Upper lobe of right lung (tissue), 1 donor: ENCODE measurements around the gene TYMP. TPM values are rescaled to one million over a fixed set of nuclear protein-coding genes. Genes with fewer than 3 reads are reported as not detected.

Experiments used
- ATAC-seq: fragments of 200-7000 bp; cut with Tn5 transposase; one replicate; pipeline ENCODE4 v1.9.1; 2020; ENCODE audit warnings: mild to moderate bottlenecking, moderate library complexity
- DNase-seq: peaks from one replicate; pipeline ENCODE4 v3.0.0-alpha.2; 2020
- H3K27ac ChIP-seq: fragments of 200-600 bp; one replicate; pipeline ENCODE4 v1.8.0; 2022
- H3K27me3 ChIP-seq: fragments of 200-600 bp; one replicate; pipeline ENCODE4 v1.8.0; 2022; ENCODE audit warnings: mild to moderate bottlenecking
- H3K36me3 ChIP-seq: fragments of 200-600 bp; one replicate; pipeline ENCODE4 v1.8.0; 2022
- H3K4me1 ChIP-seq: fragments of 200-600 bp; one replicate; pipeline ENCODE4 v1.8.0; 2022
- H3K4me3 ChIP-seq: fragments of 200-600 bp; one replicate; pipeline ENCODE4 v1.8.0; 2022; ENCODE audit warnings: mild to moderate bottlenecking
- H3K9me3 ChIP-seq: fragments of 200-600 bp; one replicate; pipeline ENCODE4 v1.8.0; 2022
- intact Hi-C: fragments of 100-400 bp; cut with DNase I; formaldehyde crosslinking; loops from one replicate; pipeline ENCODE4 v1.11.0; 2022
- total RNA-seq: library from RNA; stranded (reverse); fragmentation: NEBNext Ultra II Directional; extraction: Animal tissue kit (Norgen Biotek cat#: 25700); gene quantifications from one replicate; pipeline ENCODE4 v1.2.1, GENCODE V29; 2021
- TF ChIP-seq, protein P1 (sequence below): fragments of 200-600 bp; IDR thresholded peaks from one replicate; pipeline ENCODE4 v1.8.0; 2022; ENCODE audit warnings: antibody characterized with exemption
- donor health status: DM: no; HTN: yes; CAD: no; lungs with severe emphysema.

TYMP gene
- total RNA-seq, 1 donor from 2014 or later: 122 TPM

DNA sequence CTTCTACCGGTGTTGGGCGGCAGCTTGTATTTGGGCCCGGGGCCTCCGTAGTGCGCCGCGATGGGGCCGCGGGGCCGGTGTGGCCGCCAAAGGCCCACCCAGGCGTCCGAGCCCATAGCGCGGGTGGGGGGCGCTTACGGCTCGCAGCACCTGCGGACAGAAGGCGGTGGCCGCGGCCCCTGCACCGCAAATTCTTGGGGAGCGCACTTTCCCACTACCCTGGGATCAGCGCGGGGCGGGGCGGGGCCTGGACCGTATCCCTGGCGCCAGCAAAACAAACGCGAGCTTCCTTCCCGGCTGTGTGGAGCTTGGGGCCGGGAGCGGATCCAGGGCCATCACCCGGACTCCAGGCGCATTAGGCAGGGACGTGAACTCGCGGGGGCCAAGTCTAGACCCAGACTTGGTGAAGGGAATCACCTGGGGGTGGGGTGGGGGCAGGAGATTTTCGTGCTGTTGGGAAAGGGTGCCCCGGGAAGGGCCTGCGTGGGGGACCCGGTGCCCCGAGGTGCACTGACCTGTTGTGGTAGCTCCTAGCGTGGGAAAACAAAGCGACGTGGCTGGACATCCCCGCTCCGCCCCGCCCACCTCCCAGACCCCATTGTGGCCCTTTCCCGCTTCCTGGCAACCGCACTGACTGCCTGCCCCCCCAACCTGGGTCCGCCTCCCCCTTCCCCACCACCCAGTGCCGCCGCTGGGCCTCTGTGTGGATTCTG lies 2.3 kb upstream of the TYMP start:
- H3K27me3 ChIP-seq: no peaks in the 10 kb centered on the region
- intact Hi-C loops: no loop called here
- peaks cover 51% of the 10 kb centered on the region for H3K4me1 ChIP-seq
- no peaks in the 10 kb centered on the region for H3K9me3 ChIP-seq
- DNase-seq: peak; percentile 94
- no peaks in the 10 kb centered on the region for H3K36me3 ChIP-seq
- H3K27ac ChIP-seq: peak overlapping the region; percentile 99
- peak; percentile 43 for ATAC-seq
- TF ChIP-seq, protein P1, sequence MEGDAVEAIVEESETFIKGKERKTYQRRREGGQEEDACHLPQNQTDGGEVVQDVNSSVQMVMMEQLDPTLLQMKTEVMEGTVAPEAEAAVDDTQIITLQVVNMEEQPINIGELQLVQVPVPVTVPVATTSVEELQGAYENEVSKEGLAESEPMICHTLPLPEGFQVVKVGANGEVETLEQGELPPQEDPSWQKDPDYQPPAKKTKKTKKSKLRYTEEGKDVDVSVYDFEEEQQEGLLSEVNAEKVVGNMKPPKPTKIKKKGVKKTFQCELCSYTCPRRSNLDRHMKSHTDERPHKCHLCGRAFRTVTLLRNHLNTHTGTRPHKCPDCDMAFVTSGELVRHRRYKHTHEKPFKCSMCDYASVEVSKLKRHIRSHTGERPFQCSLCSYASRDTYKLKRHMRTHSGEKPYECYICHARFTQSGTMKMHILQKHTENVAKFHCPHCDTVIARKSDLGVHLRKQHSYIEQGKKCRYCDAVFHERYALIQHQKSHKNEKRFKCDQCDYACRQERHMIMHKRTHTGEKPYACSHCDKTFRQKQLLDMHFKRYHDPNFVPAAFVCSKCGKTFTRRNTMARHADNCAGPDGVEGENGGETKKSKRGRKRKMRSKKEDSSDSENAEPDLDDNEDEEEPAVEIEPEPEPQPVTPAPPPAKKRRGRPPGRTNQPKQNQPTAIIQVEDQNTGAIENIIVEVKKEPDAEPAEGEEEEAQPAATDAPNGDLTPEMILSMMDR: no peak
- peak overlapping the region; percentile 72 for H3K4me3 ChIP-seq

DNA sequence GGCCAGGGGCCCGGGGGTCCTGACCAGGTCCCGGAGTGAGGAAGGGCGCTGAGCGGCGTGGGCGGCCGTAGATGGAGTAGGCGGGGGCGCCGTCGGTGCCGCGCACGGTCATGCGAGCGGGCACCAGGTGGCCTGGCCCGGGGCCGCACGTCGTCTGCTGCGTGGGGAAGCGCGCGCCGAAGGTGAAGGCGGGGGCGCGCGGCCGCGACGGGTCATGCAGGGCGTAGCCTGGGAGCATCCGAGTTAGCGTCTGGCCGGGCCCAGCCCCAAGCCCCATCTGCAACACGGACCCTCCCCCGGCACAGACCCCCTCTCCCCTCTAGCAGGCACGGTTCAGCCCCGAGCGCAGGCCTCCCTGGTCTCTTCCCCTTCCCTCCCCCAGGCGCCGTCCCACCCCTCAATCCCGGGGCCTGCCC lies 1.7 kb upstream of the TYMP start:
- TF ChIP-seq, protein P1: no peak

DNA sequence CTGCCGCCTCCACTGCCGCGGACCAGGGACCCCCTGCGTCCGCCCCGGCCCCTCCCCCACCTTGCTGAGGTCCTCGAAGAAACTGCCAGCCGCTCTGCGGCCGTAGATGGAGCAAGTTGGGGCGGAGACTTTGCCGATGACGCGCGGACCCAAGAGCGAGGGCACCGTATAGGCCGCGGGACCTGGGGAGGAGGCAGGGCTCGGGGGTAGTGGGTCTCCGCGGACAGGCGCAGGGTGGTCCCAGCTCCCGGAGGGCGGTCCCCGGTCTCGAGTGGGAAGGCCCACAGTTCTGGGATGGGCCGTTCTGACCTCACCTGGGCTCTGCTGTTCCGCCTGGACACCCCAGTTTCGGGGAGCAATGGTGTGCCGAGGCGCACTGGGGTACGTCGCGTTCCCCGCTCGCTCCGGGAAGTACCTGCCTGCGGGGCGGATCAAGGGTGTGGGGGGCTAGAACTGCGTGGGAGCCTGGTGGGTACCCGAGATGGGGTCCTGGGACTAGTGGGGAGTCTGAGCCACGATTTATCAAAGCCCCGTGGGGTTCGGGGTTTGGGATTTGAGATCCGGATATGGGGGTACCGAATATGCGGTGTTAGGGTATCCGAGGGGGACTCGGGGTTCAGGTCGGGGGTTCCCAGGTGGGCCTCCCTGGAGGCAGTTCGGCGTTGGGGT lies 1.2 kb upstream of the TYMP start:
- TF ChIP-seq, protein P1: no peak
- intact Hi-C loops: no loop called here
- no peaks in the 10 kb centered on the region for H3K36me3 ChIP-seq

More for the DNA sequence above, 1.7 kb upstream of the TYMP start:
- Histone ChIP-seq H3K4me3 (peak overlapping the region; percentile 72), H3K9me3 (no peaks in the 10 kb centered on the region), H3K27me3 (no peaks in the 10 kb centered on the region), H3K4me1 (peaks cover 56% of the 10 kb centered on the region), H3K36me3 (no peaks in the 10 kb centered on the region), H3K27ac (peak overlapping the region; percentile 99)
- peak; percentile 58 for ATAC-seq
- peak; percentile 93 for DNase-seq
- intact Hi-C loops: no loop called here

DNA sequence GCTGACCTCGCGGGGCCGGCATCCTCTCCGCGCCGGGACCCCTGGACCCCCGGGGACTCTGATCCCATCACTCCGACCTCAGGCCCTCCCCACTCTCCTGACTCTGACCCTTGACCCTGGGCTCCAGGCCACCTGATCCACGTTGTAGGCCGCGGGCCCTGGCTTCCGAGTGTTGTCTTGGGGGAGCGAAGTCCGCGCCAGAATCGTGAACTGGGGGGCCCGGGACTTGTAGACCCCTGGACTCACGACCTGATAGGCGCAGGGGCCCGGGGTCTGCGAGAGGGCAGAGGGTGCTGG lies 716 bp upstream of the TYMP start:
- peaks cover 57% of the 10 kb centered on the region for H3K4me1 ChIP-seq
- ATAC-seq (no peak), DNase-seq (no peak)
- no peaks in the 10 kb centered on the region for H3K27me3 ChIP-seq
- H3K27ac ChIP-seq: peak overlapping the region; percentile 99
- intact Hi-C loops: no loop called here
- peak overlapping the region; percentile 72 for H3K4me3 ChIP-seq
- TF ChIP-seq, protein P1: no peak
- no peaks in the 10 kb centered on the region for H3K36me3 ChIP-seq
- H3K9me3 ChIP-seq: no peaks in the 10 kb centered on the region

More for the DNA sequence above, 1.2 kb upstream of the TYMP start:
- Histone ChIP-seq H3K27ac (peak overlapping the region; percentile 99), H3K9me3 (no peaks in the 10 kb centered on the region), H3K4me1 (peaks cover 57% of the 10 kb centered on the region), H3K27me3 (no peaks in the 10 kb centered on the region), H3K4me3 (peak overlapping the region; percentile 72)
- ATAC-seq (peak; percentile 62), DNase-seq (peak; percentile 98)

DNA sequence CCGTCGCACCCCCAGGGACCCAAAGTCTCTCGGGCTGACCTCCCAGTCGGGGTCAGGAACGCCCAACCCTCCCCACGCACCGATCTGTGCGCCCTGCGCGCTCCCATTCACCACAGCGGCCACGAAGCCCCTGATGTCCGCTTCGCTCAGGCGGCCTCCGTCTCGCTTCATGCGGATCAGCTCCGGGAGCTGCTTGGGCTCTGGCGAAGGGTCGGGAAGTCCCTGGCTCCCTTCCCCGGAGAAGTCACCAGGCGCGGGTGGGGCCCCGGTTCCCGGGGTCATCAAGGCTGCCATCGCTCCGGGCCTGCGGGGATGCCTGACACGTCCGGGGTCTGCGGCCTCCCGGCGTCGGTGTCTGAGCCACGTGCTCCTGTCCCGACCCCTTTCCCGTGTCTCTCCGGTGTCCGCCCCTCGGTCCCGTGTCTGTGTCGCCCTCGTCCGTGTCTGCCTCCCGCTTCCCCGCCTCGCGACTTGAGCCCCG lies 356 bp downstream of the TYMP start:
- peak overlapping the region; percentile 72 for H3K4me3 ChIP-seq
- no peak for ATAC-seq
- intact Hi-C loops: no loop called here
- H3K27ac ChIP-seq: peak overlapping the region; percentile 99
- no peaks in the 10 kb centered on the region for H3K9me3 ChIP-seq
- H3K27me3 ChIP-seq: no peaks in the 10 kb centered on the region
- no peak for DNase-seq
- TF ChIP-seq, protein P1: no peak
- H3K36me3 ChIP-seq: no peaks in the 10 kb centered on the region
- peaks cover 55% of the 10 kb centered on the region for H3K4me1 ChIP-seq
